ENCODE data around the gene ATRNL1.
"Not testable (repeated sequence)": the region's sequence is repeated elsewhere in the genome, so short reads cannot be mapped to it uniquely, and the experiment has no call there.

The ATRNL1 gene

DNA sequence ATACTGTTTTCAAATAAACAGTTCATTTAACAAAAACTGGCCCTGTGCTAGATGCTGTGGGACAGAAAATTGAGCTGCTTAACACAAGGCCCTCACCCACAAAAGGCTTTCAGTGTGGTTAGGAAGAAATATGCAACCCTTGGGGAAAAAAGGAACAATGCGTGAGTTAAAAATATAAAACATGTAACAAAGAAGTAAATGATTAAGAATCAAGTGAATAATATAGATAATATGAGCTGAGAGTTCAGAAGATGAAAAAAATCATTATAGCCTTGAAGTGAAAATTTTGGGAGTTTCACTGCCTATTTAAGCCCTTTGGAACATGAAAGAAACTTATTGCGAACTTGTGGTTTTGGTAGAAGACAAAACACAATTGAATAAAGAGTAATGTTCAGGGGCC, 684.5 kb downstream of the ATRNL1 start:
- DNase-seq, result no peak

DNA sequence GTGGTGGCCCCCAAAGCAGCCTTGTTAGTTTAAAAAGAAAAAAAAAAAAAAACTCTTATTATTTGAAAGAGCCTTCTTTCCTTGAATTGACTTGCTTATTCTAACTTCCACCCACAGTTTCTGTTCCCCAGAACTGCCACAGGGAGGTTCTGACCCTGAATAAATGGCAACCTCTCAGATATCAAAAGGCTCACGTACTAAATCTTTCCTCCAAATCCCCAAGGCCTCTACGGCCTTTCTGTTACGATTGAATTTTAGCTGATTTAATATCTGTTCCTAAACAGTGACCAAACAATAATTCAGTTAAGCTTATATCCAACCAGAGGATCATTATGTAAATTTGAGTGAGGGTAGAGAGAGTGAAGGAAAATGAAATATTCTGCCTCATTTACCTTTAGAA, 697.1 kb downstream of the ATRNL1 start:
- no peak for DNase-seq

DNA sequence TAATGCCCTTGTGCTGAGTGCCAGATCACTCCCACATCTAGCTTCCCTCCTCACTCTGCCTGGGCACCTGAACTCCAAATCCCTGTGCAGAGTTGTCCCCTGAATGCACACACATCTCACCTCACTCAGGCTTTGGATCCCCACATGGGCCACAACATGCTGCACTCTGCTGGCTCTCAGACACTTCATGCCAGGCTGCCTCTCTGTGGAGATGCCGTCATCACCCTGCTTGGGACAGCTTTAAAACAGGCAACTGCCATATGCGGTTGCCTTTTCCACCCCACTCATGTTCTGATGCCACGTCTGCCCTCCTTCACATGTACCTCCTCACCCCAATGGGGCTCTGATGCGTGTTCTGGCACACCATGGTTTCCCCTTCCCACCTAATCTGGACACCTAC, 702.8 kb downstream of the ATRNL1 start:
- DNase-seq, result no peak

DNA sequence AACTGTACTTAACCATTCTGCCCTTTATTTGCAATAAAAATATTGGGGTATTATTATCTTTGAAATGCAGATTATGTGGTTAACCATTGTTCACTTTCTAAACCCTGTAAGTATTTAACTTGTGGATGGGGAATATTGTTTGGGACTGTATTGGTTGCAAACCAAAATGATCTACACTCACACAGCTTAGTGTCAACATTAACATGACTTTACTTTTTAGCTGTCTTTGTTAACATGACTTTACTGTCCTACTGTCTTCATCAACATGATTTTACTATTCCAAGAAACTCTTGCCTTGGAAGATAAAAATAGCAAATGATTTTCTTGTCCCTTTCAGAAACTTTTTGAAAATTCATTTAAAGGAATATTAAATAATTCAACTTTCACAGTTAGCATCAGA, 708.3 kb downstream of the ATRNL1 start:
- no peak for DNase-seq

DNA sequence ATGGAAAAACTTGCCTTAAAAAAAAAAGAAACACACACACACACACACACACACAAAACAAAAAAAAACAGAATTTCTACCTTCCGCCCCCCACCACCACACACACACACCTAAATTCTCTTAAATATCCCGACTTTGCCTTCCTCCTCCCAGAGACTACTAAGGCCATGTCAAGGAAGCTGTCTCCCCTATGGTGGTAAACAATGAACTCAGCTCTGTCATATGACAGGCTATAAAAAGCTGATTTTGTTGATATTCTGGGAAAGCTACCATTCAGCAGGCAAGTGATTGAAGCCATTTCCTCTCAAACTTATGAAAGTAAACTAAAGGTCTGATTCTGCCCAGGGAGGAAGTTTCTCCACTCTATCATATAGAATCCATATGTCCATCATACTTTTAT, 708.8 kb downstream of the ATRNL1 start:
- DNase-seq, result no peak

DNA sequence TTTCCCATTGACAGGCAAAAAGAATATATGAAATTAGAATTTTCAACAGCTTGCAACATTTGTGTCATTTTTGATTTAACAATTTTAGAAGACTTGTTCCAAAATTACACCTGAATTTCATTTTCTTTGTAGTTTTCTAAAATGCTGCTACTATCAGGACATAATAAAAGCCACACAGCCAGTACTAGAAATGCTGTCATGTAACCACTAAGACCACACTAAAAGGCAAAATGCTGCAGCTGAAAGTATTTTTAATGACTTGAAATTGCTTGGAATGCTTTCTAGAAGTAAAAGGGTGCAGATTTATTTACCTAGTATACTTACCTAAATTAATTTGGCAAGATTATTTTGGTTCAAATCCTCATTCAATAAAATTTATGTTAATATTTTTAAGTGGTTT, 709.7 kb downstream of the ATRNL1 start:
- DNase-seq, result no peak

DNA sequence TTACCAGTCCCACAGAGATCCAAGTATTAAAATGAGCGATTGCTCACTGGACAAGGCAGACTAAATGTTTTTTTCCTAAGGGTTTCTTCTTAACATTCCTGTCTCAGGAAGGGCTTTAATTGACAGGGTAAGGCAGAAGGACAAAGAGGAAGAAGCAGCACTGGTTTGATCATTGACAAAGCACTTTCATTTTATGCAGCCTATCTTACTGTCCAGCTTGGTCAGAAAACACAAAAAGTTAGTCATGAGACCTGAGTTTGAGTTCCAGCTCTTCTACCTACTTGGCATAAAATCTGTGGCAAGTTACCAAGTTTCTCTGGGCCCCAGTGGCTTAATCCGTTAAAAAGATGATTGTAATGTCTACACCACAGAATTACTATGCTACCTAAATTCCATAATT, 721.4 kb downstream of the ATRNL1 start:
- DNase-seq, result no peak

DNA sequence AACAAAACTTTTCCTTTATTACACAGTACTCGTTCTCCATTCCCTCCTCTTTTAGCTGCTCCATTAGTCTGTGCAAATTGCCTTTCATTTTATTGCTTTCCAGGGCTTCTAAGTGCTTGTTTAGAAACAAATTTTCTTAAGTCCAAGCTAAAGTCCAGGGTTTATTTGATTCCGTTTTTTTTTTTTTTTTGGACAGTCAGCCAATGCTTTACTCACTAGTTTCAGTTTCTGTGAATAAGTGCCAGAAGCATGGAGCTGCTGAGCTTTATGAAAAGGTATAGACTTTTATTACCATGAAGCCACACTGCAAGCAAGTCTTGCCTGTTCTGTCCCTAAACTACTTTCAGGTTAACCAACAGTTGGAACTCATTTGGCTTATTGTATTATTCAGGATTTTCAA, 724.8 kb downstream of the ATRNL1 start:
- no peak for DNase-seq

DNA sequence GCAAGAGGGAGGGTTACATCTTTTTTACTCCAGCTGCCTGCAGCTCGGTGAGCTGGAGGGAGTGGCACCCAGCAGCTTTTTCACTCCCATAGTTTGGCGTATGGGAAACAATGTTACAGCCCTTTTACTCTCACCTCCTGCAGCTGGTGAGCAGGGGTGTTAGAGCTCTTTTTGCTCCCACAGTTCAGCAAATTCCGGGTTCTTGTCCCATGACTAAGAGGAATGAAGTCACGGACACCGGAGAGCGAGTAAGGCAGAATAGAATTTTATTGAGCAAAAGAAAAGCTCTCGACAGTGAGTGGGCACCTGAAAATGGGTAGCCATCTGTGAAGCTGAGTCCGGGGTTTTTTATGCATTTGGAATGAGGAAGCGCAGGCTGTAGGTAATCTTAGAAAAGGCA, 733.2 kb downstream of the ATRNL1 start:
- no peak for DNase-seq

DNA sequence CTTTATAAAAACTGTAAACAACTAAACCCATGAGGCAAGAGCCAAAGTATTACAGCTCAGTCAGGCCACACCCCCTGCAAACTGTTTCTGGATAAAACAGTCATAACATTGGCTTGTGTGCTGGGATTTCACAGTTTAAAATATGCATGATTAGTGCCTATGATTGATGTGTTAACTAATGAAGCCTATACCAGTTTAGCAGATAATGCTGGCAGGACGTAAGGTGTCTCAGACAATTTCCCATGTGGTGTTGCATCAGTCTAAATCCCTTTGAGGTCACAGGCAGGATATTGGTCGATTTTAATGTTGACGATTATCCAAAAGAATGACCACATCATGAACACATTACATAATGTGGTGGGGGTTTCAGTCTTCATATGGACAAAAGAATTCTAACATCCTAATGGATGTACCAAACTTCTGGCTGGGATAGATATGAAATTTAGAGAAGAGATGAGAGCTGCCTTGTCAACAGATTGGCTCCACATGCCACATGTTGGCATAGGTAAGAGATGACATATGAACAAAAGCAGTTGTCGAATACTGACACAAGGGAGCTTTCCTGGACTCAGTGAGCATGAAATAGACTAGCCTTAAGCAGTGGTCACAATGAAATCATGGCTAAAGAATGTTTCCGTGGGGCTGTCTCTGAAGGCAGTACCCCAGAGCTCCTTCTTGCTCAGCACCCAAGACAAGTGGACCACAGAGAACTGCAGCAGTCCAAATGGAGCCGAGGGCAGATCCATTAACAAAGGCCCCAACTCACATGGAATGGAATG, 734.3 kb downstream of the ATRNL1 start:
- no peak for DNase-seq

DNA sequence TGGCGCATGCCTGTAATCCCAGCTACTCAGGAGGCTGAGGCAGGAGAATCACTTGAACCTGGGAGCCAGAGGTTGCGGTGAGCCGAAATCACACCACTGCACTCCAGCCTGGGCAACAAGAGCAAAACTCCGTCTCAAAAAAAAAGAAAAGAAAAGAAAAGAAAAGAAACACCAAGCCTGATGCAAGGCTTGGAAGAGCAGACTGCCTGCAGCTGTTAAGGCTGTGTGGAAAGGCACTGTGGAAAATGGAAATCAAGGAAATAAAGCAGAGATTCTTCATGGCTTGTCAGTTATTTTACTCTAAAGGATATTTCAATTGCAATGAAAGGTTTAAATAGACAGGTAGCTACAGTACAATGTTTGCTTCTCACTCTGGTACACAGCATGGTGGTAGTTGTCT, 735.0 kb downstream of the ATRNL1 start:
- DNase-seq, result not testable (repeated sequence)

DNA sequence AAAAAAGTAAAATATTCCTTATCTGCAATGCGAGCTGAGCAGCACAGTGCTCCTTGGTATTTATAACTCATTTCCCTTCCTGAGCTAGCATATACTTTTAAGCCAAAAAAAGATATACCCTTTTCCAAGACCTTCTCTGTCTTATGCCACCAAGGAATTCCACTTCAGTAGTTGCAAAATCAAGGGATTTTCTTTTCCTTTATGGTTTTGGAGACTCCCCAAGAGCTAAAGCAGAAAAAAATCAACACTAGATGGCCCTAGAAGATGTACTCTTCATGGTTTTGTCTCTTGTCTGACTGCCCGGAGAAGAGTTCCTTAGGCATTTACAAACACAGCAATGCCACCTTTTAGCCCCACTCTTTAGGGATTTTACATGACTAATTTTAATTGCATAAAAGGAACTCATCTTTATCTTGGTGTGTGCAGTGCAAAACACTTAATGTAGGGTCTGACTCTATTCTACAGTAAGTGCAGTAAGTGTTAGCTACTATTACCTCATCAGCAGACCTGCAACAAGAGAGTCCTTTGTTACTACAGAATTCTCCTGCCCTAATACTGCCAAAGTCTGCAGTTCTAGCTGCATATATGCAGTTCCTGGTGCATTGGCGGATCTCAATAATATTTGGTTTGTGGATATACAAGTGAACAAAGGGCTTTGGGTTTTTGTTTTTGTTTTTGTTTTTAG, 736.5 kb downstream of the ATRNL1 start:
- no peak for DNase-seq

DNA sequence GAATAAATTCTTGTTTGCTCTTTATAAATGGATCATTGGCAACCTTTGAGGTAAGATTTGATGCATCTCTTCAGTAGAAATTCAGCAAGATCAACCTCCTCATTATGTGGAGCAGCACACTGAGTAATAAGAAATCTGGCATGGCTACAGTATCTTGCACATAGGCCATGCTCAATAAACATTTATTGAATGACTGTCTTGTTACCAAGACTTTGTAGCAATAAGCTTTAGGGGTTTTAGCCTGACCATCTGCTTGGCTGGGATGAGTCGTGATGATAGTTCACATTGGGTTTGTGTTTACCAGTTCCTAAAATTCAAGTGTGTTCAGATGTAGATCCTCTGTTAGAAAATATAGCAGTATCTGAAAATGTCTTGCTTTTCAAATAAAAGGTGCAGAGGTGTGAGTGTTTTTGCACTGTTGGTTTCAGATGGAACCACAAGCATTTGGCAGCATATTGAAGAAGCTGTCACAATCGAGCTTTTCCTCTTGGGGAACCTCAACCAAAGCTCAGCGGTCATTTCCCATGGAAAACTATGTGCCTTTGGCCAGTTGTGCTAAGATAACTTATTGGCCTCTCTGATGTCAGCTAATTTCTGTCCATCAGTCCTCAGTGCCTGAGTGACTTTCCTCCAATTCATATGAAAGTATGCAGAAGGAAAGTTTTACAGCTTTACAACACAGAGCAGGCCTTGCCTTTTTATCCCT, 737.3 kb downstream of the ATRNL1 start:
- DNase-seq, result no peak

DNA sequence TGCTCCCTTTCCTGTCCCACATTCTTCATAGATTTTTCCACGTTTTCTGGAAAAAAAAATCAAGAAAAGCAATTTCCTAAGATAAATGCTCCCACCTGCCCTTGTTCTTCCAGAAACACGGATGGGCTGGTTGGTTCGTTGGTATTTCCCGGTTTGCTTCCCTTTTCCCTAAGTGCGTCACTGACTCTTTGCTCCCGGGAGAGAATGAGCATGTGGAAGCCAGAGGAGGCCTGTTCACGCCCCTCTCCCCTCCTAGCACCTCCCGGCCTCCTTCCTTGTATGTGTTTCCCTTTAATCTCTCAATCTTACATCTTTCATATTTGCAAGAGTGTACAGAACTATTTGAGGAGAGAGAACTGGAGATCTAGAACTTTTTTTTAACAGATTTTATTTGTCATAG, 737.9 kb downstream of the ATRNL1 start:
- DNase-seq, result no peak

DNA sequence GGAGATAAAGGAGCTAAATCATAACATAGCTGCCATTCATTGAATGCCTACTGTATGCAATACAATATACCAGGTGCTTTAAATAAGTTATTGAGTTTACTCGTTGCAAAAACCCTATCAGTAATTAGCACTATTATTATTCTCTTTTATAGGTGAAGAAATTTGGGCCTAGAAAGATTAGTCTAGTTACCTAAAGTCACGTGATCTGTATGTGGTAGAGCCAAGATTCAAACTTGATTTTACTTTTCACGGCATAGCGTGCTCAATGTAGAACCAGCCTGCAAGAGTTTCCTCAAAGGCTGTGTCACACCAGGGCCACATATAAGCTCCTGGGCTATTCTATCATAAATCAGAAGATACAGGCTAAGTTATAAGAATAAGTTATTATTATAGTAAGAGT, 740.0 kb downstream of the ATRNL1 start:
- DNase-seq, result no peak

DNA sequence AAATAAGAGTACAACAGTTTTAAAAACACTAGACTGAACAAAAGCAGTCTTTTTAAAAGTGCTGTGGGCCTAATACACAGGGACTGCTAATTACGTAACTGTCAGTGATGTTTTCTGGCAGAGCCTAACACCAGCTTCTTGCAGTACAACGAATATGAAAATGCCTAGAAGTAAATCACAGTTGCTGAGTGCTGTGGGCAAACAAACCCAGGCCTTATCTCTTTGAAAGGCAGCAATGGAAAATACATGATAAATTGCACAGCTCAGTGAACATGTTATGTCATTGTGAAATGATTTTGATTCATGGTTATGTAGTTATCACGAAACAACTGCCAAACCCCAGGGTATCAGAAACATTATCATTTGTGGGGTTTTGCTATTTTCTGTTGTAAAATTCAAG, 751.4 kb downstream of the ATRNL1 start:
- no peak for DNase-seq

DNA sequence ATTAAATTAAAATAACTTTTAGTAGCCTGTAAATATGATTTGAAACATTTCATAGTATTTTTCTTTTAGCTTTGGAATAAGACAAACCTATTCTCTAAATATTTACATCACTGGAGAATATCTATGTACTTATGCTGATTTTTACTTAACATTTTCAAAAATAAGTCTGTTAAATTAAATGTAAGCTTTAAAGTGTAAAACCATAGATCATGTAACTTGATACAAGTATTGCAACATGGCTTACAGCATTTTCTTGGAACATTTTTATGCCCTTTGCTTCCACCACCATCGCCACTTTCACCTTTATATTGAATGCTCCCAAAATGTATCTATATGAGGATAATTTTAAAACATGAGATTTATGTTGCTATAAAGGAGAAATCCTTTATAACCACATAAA, 752.8 kb downstream of the ATRNL1 start:
- no peak for DNase-seq

DNA sequence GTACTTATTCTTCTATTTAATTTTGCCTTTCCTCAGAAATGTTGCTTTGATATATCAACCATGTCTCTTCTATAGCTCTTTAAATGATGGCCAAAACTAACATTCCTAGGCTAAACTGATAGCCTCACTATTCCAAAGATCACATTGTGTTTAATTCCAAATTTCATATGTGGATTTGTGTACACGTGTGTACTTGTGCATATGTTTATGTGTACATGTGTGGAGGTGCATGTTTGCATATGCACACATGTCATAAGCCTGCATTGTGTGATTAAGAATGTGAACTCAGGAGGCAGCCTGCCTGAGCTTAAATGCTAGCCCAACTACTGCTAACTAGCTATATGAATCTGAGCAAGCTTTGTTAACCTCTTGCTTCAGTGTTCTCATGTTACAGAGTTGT, 753.4 kb downstream of the ATRNL1 start:
- no peak for DNase-seq

DNA sequence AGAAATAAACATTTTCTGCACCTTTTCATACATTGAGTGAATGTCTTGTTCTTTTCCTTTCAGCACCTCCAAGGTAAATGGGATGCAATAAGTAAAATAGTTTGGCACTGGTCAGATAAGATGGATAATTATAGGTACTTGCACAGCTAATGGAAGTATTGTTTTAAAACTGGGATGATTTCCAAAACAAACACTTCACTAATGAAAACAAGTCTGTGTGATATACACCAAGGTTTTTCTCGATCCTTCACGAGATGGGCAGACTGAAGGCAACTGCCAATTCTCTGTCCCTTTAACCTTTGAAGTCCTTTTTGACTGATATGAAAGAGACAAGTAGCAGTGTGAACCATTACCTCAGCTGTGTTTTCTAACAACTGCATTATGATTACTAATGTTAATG, 756.0 kb downstream of the ATRNL1 start:
- DNase-seq, result no peak

DNA sequence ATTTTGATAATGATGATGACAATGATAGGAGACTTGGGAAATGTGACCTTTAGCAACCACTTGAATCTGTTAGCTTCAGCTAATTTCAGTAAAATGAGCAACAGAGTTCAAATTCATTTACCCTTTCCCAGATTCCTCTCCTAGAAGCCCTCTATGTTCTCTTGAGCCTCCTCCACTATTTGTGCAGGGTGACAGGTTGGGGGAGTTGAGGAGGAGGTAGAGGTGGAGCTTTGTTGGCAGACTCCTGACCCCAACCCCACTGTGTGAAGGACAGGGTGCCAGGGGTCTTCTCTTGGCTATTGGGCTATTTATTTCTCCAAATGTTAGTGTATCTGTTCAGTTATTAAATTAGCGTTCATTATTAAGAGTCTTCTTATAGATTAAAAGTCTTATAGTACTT, 757.5 kb downstream of the ATRNL1 start:
- DNase-seq, result no peak

DNA sequence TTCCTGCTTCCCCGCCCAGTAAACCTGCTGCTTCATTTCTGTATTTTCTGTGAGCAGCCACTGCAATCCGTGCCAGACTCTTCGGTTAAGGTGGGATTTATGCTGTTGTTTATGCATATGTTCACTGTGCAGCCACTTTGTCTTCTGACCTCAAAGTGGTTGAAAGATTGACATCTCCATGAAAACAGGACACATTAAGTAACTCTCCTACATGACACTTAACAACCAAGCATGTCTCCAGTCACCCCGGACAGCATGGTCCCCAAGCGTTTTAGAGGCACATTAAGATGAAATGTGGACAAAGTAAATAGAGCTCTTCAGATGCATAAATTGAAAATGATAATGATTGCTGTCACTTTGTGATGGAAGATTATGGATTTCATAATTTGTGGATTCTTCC, 758.5 kb downstream of the ATRNL1 start:
- no peak for DNase-seq

DNA sequence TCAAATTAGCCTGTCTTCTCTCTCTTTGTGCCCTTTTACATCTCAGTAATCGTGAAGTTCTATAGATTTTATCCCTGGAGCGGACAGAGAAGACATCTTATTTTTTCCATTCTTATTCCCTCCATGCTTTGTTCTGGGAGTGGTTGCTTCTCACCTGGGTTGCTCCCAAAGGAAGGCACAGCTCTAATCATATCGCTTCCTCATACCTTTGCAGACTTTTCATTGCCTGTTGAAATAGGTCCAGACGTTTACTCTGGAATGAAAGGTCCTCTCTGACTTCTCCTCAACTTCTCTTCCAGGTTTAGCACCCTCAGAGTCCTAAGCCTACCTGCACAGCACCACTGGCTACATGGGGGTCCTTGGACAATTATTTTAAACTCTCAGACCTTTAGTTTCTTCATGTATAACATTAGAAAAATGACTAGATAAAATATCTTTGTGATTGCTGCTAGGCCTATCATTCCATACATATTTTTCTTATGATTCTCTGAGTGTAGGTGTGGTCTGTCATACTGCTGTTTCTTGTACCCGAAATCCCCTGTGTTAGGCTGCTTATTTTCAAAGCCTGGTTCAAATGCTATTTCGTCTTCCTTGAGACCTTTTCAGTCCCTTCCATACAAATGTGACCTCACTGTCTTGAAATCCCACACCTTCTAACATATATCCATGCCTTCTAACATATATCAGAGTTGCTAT, 761.7 kb downstream of the ATRNL1 start:
- DNase-seq, result no peak

DNA sequence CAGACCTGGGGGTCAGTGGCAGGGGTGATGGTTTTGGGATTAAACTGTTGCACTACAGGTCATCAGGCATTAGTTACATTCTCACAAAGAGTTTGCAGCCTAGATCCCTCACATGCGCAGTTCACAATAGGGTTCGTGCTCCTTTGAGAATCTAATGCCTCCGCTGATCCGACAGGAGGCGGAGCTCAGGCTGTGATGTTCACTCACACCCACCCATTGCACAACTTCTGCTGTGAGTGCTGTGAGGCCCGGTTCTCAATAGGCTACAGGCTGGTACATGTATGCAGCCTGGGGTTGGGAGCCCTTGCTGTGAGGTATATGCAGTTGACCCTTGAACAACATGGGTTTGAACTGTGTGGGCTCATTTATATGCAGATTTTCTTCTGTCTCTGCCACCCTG, 763.4 kb downstream of the ATRNL1 start:
- DNase-seq, result no peak

DNA sequence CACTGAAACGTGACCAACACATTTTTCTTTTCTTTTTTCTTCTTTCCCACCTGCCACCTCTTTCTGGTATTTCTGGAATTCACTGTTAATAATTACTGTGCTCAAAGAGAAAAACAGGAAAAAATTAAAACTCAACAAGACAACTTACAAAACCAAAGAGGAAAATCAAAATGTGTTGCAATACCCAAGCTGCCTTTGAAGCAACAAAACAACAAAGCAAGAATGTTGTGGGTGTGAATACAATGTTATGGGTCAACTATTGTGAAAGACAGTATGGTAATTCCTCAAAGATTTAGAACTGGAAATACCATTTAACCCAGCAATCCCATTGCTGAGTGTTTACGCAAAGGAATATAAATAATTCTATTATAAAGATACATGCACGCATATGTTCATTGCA, 764.7 kb downstream of the ATRNL1 start:
- no peak for DNase-seq

Data from stimulated activated CD4-positive, alpha-beta T cell treated with anti-CD3 and anti-CD28 coated beads, Interleukin-4, amount 100 ng/mL, for 4 hours (primary cell).